ENCODE results near the gene CUZD1.

- TF ChIP-seq CTCF (IDR thresholded peaks at IDR 0.05; ENCODE audit: insufficient read depth, low read depth, low read length) (no peak), EZH2 (IDR thresholded peaks at IDR 0.05; ENCODE audit: insufficient read depth, low read length) (no peak)
Observed at GRCh38 chr10:122802282-122802681, 43.4 kb downstream of the CUZD1 start.
